ENCODE data around the gene TNFRSF12A. TPM values are rescaled to one million over a fixed set of nuclear protein-coding genes. Genes with fewer than 3 reads are reported as not detected.
A peak's percentile ranks its signal among the peaks of the same experiment; 100 is the strongest.

TNFRSF12A gene
- total and polyA plus RNA-seq, 2 of the 13 experiments (the other 11 are each of a cell fraction or from before 2014, with no cell fraction given): 61.9 to 66.0 TPM

- TF ChIP-seq NBN (conservative IDR thresholded peaks at IDR 0.05): no peak
- TF ChIP-seq NONO (IDR thresholded peaks at IDR 0.05): no peak
- 0 out of 2 replicates have a peak, but pooled peaks have one; percentile 36 for TF ChIP-seq NONO (CRISPR knock-in tag; conservative IDR thresholded peaks at IDR 0.05)
- TF ChIP-seq, protein P1, sequence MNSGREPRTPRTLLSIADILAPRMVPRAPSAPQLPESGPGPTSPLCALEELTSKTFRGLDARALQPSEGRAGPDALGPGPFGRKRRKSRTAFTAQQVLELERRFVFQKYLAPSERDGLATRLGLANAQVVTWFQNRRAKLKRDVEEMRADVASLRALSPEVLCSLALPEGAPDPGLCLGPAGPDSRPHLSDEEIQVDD (CRISPR knock-in tag; IDR thresholded peaks at IDR 0.05; ENCODE audit: borderline replicate concordance): no peak
- TF ChIP-seq ELF3 (CRISPR knock-in tag; IDR thresholded peaks at IDR 0.05): peak; percentile 27; the same call in 1 of the 2 replicates
- TF ChIP-seq ZNF431 (CRISPR knock-in tag; IDR thresholded peaks at IDR 0.05; ENCODE audit: borderline replicate concordance, low read depth): no peak
- no peak for TF ChIP-seq ZNF766 (CRISPR knock-in tag; IDR thresholded peaks at IDR 0.05; ENCODE audit: borderline replicate concordance)
- TF ChIP-seq ZFP90 (CRISPR knock-in tag; IDR thresholded peaks at IDR 0.05; ENCODE audit: borderline replicate concordance): no peak
- TF ChIP-seq ZNF777 (CRISPR knock-in tag; IDR thresholded peaks at IDR 0.05): 0 out of 2 replicates have a peak, but pooled peaks have one; percentile 22
- no peak for TF ChIP-seq ZNF407 (CRISPR knock-in tag; IDR thresholded peaks at IDR 0.05; ENCODE audit: not compliant biosample characterization)
- 0 out of 2 replicates have a peak, but pooled peaks have one; percentile 44 for TF ChIP-seq FOSL2 (CRISPR knock-in tag; IDR thresholded peaks at IDR 0.05)
- no peak for TF ChIP-seq HOXA5 (CRISPR knock-in tag; IDR thresholded peaks at IDR 0.05)
- TF ChIP-seq ARID4A (CRISPR knock-in tag; IDR thresholded peaks at IDR 0.05; ENCODE audit: borderline replicate concordance): peak; percentile 16; the same call in 1 of the 2 replicates
These were observed 12.9 kb upstream of the TNFRSF12A start (continued) for GRCh38 chr16:3007059-3007956.

All from HepG2 (cell line).